ENCODE results near the gene NEUROD2. TPM values are rescaled to one million over a fixed set of nuclear protein-coding genes. Genes with fewer than 3 reads are reported as not detected.

The NEUROD2 gene
- not detected for total RNA-seq
- 0 to 0.12 reads per million in 2 donors for total RNA-seq

GRCh38 chr17:39607851-39608130, at the start of gene NEUROD2:
TSS of gene NEUROD2 (minus strand) at chr17:39607920. CDS start at chr17:39606599, 1,321 bp downstream.
- no peak for DNase-seq
- Mint-ChIP-seq H3K27me3 (peaks cover 40% of the 10 kb centered on the region), H3K36me3 (ENCODE audit: low read depth) (peaks cover 2% of the 10 kb centered on the region), H3K4me3 (peak within 1 kb of the TSS; percentile 68), H3K4me1 (peaks cover 12% of the 10 kb centered on the region), H3K27ac (no peak within 1 kb of the TSS)
- no peak for ATAC-seq
- no peaks in the 10 kb centered on the region for H3K9me3 ChIP-seq (ENCODE audit: control insufficient read depth, low read length, poor library complexity, severe bottlenecking)

GRCh38 chr17:39655105-39655504, 47.4 kb upstream of the NEUROD2 start:
- ATAC-seq (no peak), DNase-seq (no peak)
- H3K9me3 ChIP-seq (ENCODE audit: control insufficient read depth, low read length, poor library complexity, severe bottlenecking) = no peaks in the 10 kb centered on the region
- Mint-ChIP-seq H3K4me3 (no peak overlapping the region), H3K36me3 (ENCODE audit: low read depth) (peaks cover 2% of the 10 kb centered on the region), H3K27ac (peak overlapping the region; percentile 47), H3K4me1 (peaks cover 24% of the 10 kb centered on the region), H3K27me3 (no peaks in the 10 kb centered on the region)

- peaks cover 32% of the 10 kb centered on the region for H3K4me1 Mint-ChIP-seq
- H3K27ac Mint-ChIP-seq = peak overlapping the region; percentile 88
- H3K4me3 Mint-ChIP-seq = peak overlapping the region; percentile 41
- H3K27me3 Mint-ChIP-seq = no peaks in the 10 kb centered on the region
- H3K9me3 ChIP-seq (ENCODE audit: control insufficient read depth, low read length, poor library complexity, severe bottlenecking) = no peaks in the 10 kb centered on the region
- DNase-seq (peak; percentile 61 to 86 (median 68)), ATAC-seq (peak; percentile 92)
- H3K36me3 Mint-ChIP-seq (ENCODE audit: low read depth) = peaks cover 2% of the 10 kb centered on the region
Observed at GRCh38 chr17:39653662-39654331, 46.1 kb upstream of the NEUROD2 start.

GRCh38 chr17:39653316-39653661, 45.6 kb upstream of the NEUROD2 start:
- H3K9me3 ChIP-seq (ENCODE audit: control insufficient read depth, low read length, poor library complexity, severe bottlenecking) = no peaks in the 10 kb centered on the region
- Mint-ChIP-seq H3K27me3 (no peaks in the 10 kb centered on the region), H3K36me3 (ENCODE audit: low read depth) (peaks cover 2% of the 10 kb centered on the region), H3K27ac (no peak overlapping the region), H3K4me3 (no peak overlapping the region), H3K4me1 (peaks cover 34% of the 10 kb centered on the region)
- DNase-seq = no peak
- ATAC-seq = no peak

GRCh38 chr17:39652587-39653315, 45.0 kb upstream of the NEUROD2 start:
- peaks cover 2% of the 10 kb centered on the region for H3K36me3 Mint-ChIP-seq (ENCODE audit: low read depth)
- DNase-seq (no peak), ATAC-seq (no peak)
- H3K27me3 Mint-ChIP-seq = no peaks in the 10 kb centered on the region
- H3K27ac Mint-ChIP-seq = no peak overlapping the region
- peaks cover 35% of the 10 kb centered on the region for H3K4me1 Mint-ChIP-seq
- H3K9me3 ChIP-seq (ENCODE audit: control insufficient read depth, low read length, poor library complexity, severe bottlenecking) = no peaks in the 10 kb centered on the region
- H3K4me3 Mint-ChIP-seq = peak overlapping the region; percentile 31

GRCh38 chr17:39651923-39652586, 44.3 kb upstream of the NEUROD2 start:
- no peaks in the 10 kb centered on the region for H3K27me3 Mint-ChIP-seq
- DNase-seq = no peak
- H3K27ac Mint-ChIP-seq = peak overlapping the region; percentile 79
- H3K4me1 Mint-ChIP-seq = peaks cover 37% of the 10 kb centered on the region
- ATAC-seq = no peak
- peaks cover 2% of the 10 kb centered on the region for H3K36me3 Mint-ChIP-seq (ENCODE audit: low read depth)
- no peaks in the 10 kb centered on the region for H3K9me3 ChIP-seq (ENCODE audit: control insufficient read depth, low read length, poor library complexity, severe bottlenecking)
- H3K4me3 Mint-ChIP-seq = peak overlapping the region; percentile 31

- peak overlapping the region; percentile 84 for H3K27ac Mint-ChIP-seq
- H3K4me3 Mint-ChIP-seq = no peak overlapping the region
- no peaks in the 10 kb centered on the region for H3K9me3 ChIP-seq (ENCODE audit: control insufficient read depth, low read length, poor library complexity, severe bottlenecking)
- ATAC-seq (no peak), DNase-seq (no peak)
- H3K36me3 Mint-ChIP-seq (ENCODE audit: low read depth) = no peaks in the 10 kb centered on the region
- H3K27me3 Mint-ChIP-seq = no peaks in the 10 kb centered on the region
- peaks cover 42% of the 10 kb centered on the region for H3K4me1 Mint-ChIP-seq
Observed at GRCh38 chr17:39650121-39650579, 42.4 kb upstream of the NEUROD2 start.

- Mint-ChIP-seq H3K4me3 (no peak overlapping the region), H3K4me1 (peaks cover 41% of the 10 kb centered on the region), H3K27me3 (no peaks in the 10 kb centered on the region), H3K27ac (no peak overlapping the region), H3K36me3 (ENCODE audit: low read depth) (no peaks in the 10 kb centered on the region)
- ATAC-seq (no peak), DNase-seq (no peak)
- no peaks in the 10 kb centered on the region for H3K9me3 ChIP-seq (ENCODE audit: control insufficient read depth, low read length, poor library complexity, severe bottlenecking)
Observed at GRCh38 chr17:39648616-39649366, 41.1 kb upstream of the NEUROD2 start.

- H3K27me3 Mint-ChIP-seq = no peaks in the 10 kb centered on the region
- no peak overlapping the region for H3K27ac Mint-ChIP-seq
- H3K36me3 Mint-ChIP-seq (ENCODE audit: low read depth) = no peaks in the 10 kb centered on the region
- peaks cover 45% of the 10 kb centered on the region for H3K4me1 Mint-ChIP-seq
- no peak for ATAC-seq
- no peak overlapping the region for H3K4me3 Mint-ChIP-seq
- H3K9me3 ChIP-seq (ENCODE audit: control insufficient read depth, low read length, poor library complexity, severe bottlenecking) = no peaks in the 10 kb centered on the region
- DNase-seq = no peak
Observed at GRCh38 chr17:39647256-39647655, 39.5 kb upstream of the NEUROD2 start.

GRCh38 chr17:39643271-39643670, 35.6 kb upstream of the NEUROD2 start:
- DNase-seq (no peak), ATAC-seq (no peak)
- no peak overlapping the region for H3K4me3 Mint-ChIP-seq
- peaks cover 44% of the 10 kb centered on the region for H3K4me1 Mint-ChIP-seq
- H3K36me3 Mint-ChIP-seq (ENCODE audit: low read depth) = peaks cover 2% of the 10 kb centered on the region
- no peaks in the 10 kb centered on the region for H3K27me3 Mint-ChIP-seq
- peak overlapping the region; percentile 79 for H3K27ac Mint-ChIP-seq
- no peaks in the 10 kb centered on the region for H3K9me3 ChIP-seq (ENCODE audit: control insufficient read depth, low read length, poor library complexity, severe bottlenecking)

GRCh38 chr17:39642291-39643074, 34.8 kb upstream of the NEUROD2 start:
- H3K27ac Mint-ChIP-seq = peak overlapping the region; percentile 79
- H3K4me3 Mint-ChIP-seq = no peak overlapping the region
- H3K27me3 Mint-ChIP-seq = no peaks in the 10 kb centered on the region
- H3K9me3 ChIP-seq (ENCODE audit: control insufficient read depth, low read length, poor library complexity, severe bottlenecking) = no peaks in the 10 kb centered on the region
- H3K4me1 Mint-ChIP-seq = peaks cover 49% of the 10 kb centered on the region
- H3K36me3 Mint-ChIP-seq (ENCODE audit: low read depth) = peaks cover 2% of the 10 kb centered on the region
- ATAC-seq (no peak), DNase-seq (no peak)

- ATAC-seq (no peak), DNase-seq (no peak)
- peaks cover 49% of the 10 kb centered on the region for H3K4me1 Mint-ChIP-seq
- no peak overlapping the region for H3K4me3 Mint-ChIP-seq
- no peak overlapping the region for H3K27ac Mint-ChIP-seq
- no peaks in the 10 kb centered on the region for H3K9me3 ChIP-seq (ENCODE audit: control insufficient read depth, low read length, poor library complexity, severe bottlenecking)
- no peaks in the 10 kb centered on the region for H3K27me3 Mint-ChIP-seq
- peaks cover 2% of the 10 kb centered on the region for H3K36me3 Mint-ChIP-seq (ENCODE audit: low read depth)
Observed at GRCh38 chr17:39641883-39642282, 34.2 kb upstream of the NEUROD2 start.
